GM12891 (cell line): ENCODE measurements around the gene COL4A6.

Source experiments
- DNase-seq: peaks from one replicate; pipeline ENCODE4 v3.0.0; 2011; ENCODE audit warnings: low spot score; ENCODE audit not compliant: insufficient read length
- FAIRE-seq: peaks from 2 replicates; lab custom pipeline; 2011; peaks lifted over from hg19 to GRCh38; lab: Jason Lieb, UNC
- PAX5 ChIP-seq: IDR thresholded peaks from 2 replicates; pipeline ENCODE4 v1.6.1; 2011; ENCODE audit warnings: low read length, moderate library complexity, mild to moderate bottlenecking; ENCODE audit not compliant: insufficient read depth, severe bottlenecking
- POLR2A ChIP-seq: IDR thresholded peaks from 2 replicates; pipeline ENCODE4 v1.6.1; 2011; ENCODE audit warnings: low read depth, low read length, control low read depth
- POLR2AphosphoS5 ChIP-seq: IDR thresholded peaks from 2 replicates; pipeline ENCODE4 v1.6.1; 2011; ENCODE audit warnings: low read depth, low read length, control low read depth
- POU2F2 ChIP-seq: IDR thresholded peaks from 2 replicates; pipeline ENCODE4 v1.6.1; 2011; ENCODE audit warnings: low read depth, mild to moderate bottlenecking, control low read depth, low read length, moderate library complexity
- SPI1 ChIP-seq: IDR thresholded peaks from 2 replicates; pipeline ENCODE4 v1.6.1; 2011; ENCODE audit warnings: low read depth, low read length, control low read depth
- TAF1 ChIP-seq: IDR thresholded peaks from 2 replicates; pipeline ENCODE4 v1.6.1; 2011; ENCODE audit warnings: low read depth, low read length, control low read depth

COL4A6 gene

DNA sequence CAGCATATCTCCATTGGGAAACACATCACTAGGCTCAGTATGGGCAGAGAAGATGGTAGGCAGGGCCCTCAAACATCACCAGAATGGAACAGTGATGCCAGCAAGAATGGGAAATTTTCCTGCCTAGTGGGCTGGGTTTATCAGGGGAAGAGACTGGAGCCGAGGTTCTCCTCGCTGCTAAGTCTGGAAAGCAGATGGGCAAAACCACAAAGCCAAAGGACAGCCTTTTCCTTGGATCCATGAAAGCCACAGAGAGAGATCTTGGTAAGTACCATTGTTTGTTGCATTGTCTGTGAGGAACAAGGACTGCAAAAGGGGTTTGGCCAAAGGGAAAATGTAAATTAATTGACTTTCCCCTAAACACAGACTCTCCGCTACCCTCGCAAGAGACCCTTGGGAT lies 266.6 kb downstream of the COL4A6 start:
- FAIRE-seq (no peak), DNase-seq (no peak)
- no peak for TF ChIP-seq POLR2AphosphoS5
- TF ChIP-seq SPI1 = no peak
- TF ChIP-seq POU2F2 = no peak
- no peak for TF ChIP-seq POLR2A
- TF ChIP-seq PAX5 = no peak
- no peak for TF ChIP-seq TAF1

- DNase-seq (no peak), FAIRE-seq (no peak)
- TF ChIP-seq POLR2AphosphoS5 = no peak
- TF ChIP-seq TAF1 = no peak
- no peak for TF ChIP-seq SPI1
- TF ChIP-seq POU2F2 = no peak
- no peak for TF ChIP-seq PAX5
- no peak for TF ChIP-seq POLR2A
Observed at GRCh38 chrX:108169768-108170167, 268.5 kb downstream of the COL4A6 start.

DNA sequence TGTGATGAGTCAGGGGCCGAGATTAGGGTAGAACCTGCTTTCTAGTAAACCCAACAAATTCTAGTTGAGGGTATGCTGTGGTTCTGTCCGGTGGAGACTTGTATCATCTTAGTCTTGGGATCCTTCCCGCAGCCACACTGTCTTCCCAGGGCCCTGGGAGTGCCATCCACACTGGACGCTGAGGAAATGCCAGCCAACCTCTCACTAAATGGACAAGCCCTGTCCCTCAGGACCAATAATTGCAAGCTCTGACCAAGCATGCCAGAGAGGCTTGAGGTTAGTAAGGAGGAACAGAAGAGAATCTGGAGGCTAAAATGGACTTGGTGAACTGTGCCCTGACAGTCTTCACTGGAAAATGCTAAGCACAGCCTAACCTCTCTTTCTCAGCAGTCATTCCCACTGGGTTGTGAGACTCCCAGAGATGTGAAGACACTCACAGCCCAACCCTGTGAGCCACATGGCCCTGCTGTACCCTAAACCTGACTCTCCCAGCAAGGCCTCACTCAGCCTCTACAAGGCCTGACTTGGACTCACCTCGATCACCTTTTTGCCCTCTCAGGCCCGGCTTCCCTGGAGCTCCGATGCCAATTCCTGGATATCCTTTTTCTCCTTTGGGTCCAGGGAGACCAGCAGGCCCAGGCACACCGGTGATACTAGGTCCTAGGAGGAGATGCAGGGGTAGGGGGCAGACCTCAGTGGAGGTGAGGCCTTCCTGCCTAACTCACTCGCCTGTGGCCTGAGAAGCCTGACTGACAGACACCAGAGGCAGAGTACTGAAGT lies 269.1 kb downstream of the COL4A6 start:
- no peak for DNase-seq
- TF ChIP-seq SPI1 (no peak), POLR2AphosphoS5 (no peak), TAF1 (no peak), POU2F2 (no peak), PAX5 (no peak), POLR2A (no peak)
- FAIRE-seq = no peak

- no peak for DNase-seq
- no peak for TF ChIP-seq POLR2A
- no peak for TF ChIP-seq TAF1
- TF ChIP-seq SPI1 = no peak
- no peak for TF ChIP-seq POU2F2
- TF ChIP-seq PAX5 = no peak
- no peak for TF ChIP-seq POLR2AphosphoS5
- FAIRE-seq = peak; percentile 66
Observed at GRCh38 chrX:108167211-108167872, 270.9 kb downstream of the COL4A6 start.

DNA sequence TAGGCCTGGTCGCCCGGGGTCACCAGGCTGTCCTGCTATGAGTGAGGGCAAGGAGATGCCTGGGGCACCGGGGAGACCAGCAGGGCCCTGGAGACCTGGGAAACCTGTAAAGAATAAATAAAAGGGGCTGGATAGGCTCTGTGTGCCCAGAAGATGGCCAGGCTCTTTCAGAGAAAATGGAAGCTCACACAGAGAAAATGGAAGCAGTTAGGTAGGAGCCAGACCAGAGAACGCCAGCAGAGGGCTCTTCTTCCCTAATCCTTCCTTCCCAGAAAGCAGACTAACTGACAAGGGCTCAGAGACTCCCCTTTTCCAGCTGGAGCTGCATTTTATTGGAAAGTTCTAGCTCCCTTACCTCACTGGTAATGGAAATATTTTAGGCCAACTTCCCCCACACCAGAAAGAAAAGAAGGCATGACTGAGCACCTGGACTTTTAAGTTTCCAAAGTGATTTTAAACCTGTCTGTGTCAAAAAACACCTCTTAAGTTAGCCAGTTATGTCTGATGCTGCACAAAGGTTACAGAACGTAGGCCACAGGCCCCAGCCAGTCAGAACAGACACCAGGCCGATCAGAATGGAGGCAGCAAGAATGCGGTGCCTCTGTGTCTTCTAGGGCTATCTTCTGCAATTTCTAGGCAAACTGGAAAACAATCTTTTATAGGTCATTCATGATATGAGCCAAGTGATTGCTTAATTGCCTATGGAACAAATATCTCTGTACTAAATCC lies 272.7 kb downstream of the COL4A6 start:
- DNase-seq (no peak), FAIRE-seq (no peak)
- no peak for TF ChIP-seq SPI1
- no peak for TF ChIP-seq POLR2A
- TF ChIP-seq POU2F2 = no peak
- TF ChIP-seq TAF1 = no peak
- no peak for TF ChIP-seq PAX5
- TF ChIP-seq POLR2AphosphoS5 = no peak

DNA sequence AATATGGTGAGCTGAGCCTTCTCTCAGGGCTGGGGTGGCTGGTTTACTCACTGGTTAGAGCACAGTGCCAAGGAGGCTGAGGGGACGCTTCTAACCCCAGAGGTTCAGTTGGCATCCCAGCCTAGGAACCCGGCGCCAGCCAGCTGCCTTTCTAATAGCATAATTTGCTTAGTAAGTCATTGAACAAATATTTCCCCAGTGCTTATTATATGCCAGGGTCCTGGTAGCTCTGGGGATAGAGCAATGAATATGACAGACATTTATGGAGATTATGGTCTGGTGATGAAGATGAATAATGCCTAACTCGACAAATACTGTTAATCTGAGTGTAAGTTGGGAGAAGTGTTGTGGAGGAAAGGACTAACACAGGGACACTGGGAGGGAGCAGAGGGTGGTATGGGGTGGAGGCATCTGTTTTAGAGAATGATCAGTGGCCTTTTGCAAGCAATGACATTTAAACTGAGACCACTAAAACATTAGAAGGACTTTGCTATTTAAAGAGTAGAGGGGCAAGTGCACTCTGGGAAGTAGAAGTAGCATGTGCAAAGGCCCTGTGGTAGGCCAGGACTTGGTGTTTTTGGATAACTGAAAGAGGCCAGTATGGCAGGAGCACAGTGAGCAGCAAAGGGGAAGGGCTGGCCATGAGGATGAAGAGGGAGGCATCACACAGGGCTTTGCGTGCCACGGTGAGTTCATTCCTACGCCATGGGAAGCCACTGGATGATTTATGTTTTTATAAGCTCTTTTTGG lies 274.7 kb downstream of the COL4A6 start:
- DNase-seq (no peak), FAIRE-seq (no peak)
- no peak for TF ChIP-seq POLR2A
- no peak for TF ChIP-seq SPI1
- TF ChIP-seq POLR2AphosphoS5 = no peak
- no peak for TF ChIP-seq TAF1
- no peak for TF ChIP-seq PAX5
- no peak for TF ChIP-seq POU2F2

- TF ChIP-seq POLR2A = no peak
- TF ChIP-seq PAX5 = no peak
- TF ChIP-seq POLR2AphosphoS5 = no peak
- no peak for TF ChIP-seq POU2F2
- no peak for TF ChIP-seq TAF1
- TF ChIP-seq SPI1 = no peak
- FAIRE-seq (no peak), DNase-seq (no peak)
Observed at GRCh38 chrX:108162265-108162664, 276.0 kb downstream of the COL4A6 start.

- TF ChIP-seq POLR2AphosphoS5 (no peak), TAF1 (no peak), PAX5 (no peak), POU2F2 (no peak), SPI1 (no peak)
- FAIRE-seq = no peak
- DNase-seq = no peak
Observed at GRCh38 chrX:108160309-108160708, 277.9 kb downstream of the COL4A6 start.
